Stimulated activated CD8-positive, alpha-beta memory T cell treated with anti-CD3 and anti-CD28 coated beads, Interleukin-15, amount 100 ng/mL, for 48 hours (primary cell): ENCODE measurements around the gene KIF26A.
"Not testable (repeated sequence)": the region's sequence is repeated elsewhere in the genome, so short reads cannot be mapped to it uniquely, and the experiment has no call there.

Experiments used
- DNase-seq, 2 donors: peaks; one replicate each; pipeline ENCODE4 v3.0.0-alpha.2; 2020; ENCODE audit warnings: low read depth in 2 of 2

Gene KIF26A

DNA sequence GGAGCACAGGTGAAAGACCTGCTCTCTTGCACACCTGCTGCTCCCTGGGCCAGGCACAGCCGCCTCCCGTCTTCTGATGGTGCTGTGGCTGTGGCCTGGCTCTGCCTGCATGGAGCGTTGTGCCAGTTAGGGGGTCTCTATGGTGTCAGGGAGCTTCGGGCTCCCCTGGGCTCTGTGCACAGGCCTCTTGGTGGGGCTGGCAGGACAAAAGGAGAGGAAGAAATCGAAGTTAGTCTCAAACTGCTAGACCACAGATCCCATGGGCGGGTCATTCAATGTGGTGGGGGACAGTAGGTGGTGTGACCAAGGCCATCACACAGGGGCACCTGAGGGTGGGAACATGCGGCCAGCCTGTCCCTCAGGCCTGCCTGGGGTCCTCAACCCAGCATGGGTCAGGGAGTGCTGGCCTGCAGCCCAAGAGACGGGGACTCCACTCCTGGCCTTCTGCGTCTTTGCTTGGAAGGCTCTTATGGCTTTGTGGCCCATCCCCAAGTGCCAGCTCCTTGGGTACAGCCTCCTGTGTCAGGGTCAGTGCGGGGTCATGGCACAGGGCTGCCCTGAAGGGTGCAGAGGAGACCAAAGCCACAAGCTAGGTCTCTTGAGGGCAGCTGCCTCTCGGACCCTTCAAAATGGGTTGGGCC, 84.1 kb downstream of the KIF26A start:
- no peak for DNase-seq

DNA sequence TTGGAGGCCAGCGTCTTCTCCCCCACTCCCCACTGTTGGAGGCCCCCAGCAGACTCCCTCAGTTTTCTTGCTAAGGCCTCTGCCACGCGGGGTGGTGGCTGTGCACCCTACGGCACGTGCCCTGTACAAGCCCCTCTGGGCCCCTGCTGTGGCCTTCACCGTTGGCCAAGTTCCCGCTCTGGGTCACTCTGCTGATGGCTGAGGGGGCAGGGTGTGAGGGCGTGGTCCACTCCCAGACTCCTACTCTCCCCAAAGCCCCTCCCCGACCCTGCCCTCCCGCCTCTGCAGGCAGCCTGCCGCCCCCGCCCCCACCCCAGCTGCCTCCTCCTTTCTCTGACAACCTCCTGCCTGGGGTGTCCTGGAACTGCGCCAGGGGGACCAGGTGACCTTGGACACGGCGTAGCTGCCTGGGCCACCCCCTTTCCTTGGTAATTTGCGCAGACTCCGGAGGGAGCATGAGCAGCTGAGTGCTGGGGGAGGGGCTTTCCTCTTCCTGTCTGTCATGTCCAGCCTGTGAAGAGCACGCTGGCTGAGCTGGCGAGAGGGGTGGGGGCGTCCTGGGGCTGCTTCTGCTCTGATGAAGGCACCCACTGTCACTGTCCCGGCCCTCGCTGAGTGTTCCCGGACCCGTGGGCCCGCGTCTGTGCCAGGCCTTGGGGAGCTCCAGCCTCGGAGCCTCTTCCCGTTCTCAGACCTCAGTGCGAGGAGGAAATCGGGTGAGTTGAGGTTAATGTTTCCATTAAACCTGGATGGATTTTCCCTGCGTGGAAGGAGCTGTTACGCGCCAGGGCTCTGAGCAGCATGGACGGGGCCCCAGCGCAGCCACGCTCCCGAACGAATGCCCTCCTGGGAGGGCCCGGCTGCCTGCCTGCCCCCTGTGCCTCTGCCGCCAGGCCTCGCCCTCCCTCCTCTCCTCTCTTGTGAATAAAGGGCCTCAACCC, 85.0 kb downstream of the KIF26A start:
- DNase-seq: no peak

DNA sequence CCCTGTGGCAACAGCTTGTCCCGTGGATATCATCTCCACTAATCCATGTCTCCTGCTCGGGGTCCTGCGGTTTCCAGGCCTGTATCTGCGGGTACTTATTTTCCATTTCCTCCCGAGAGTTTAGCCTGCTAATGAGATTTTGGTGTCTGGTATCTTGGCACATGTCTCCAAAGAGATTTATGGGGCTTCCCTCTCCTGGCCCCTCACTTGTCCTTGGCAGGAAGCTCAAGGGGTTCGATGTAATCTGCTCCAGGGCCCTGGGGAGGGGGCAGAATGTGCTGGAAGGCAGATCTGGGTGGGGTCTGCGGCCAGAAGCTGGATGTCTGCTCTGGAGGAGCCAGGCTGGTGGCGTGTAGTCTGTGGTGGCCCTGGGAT, 85.7 kb downstream of the KIF26A start:
- no peak for DNase-seq

DNA sequence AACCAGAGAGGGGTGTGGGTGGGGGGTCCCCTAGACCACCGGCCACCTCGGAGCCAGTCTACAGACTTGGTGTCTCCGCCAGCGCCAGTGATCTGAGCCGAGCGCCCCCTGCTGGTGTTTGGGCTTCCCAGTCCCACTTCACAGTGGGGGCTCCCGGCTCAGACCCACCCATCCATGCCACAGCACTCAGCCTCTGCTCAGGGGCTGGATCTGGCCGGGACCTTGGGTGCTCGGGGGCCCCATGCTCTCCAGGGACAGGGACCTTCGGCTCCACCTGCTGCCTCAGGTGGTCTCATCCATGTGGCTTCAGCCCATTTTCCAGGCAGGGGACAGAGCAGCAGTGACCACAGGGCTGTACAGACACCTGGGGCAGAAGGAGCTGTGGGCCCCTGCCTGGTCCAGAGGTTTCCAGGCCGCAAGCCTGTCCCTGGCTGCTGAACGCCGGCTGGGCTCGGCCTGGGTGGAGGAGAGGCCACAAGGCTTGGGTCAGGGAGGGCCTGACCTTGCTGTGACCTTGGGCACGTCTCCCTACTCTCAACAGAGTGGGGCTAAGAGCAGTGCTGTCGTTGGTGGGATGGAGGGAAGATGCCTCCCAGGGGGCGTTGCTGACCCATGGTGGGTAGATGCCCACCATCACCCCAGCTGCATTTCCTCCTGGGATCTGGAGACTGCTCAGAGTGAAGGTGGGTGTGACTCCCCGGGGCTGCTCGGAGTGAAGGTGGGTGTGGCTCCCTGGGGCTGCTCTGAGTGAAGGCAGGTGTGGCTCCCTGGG, 86.3 kb downstream of the KIF26A start:
- DNase-seq: peak in 1 of 2 donors; percentile 10

DNA sequence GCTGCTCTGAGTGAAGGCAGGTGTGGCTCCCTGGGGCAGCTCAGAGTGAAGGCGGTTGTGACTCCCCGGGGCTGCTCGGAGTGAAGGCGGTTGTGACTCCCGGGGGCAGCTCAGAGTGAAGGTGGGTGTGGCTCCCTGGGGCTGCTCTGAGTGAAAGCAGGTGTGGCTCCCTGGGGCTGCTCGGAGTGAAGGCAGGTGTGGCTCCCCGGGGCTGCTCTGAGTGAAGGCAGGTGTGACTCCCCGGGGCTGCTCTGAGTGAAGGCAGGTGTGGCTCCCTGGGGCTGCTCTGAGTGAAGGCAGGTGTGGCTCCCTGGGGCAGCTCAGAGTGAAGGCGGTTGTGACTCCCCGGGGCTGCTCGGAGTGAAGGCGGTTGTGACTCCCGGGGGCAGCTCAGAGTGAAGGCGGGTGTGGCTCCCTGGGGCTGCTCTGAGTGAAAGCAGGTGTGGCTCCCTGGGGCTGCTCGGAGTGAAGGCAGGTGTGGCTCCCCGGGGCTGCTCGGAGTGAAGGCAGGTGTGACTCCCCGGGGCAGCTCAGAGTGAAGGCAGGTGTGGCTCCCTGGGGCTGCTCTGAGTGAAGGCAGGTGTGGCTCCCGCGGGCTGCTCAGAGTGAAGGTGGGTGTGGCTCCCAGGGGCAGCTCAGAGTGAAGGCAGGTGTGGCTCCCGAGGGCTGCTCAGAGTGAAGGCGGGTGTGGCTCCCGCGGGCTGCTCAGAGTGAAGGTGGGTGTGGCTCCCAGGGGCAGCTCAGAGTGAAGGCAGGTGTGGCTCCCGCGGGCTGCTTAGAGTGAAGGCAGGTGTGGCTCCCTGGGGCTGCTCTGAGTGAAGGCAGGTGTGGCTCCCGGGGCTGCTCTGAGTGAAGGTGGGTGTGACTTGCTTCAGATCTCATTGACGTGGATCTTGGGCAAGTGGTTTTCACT, 87.1 kb downstream of the KIF26A start:
- DNase-seq: not testable (repeated sequence)

DNA sequence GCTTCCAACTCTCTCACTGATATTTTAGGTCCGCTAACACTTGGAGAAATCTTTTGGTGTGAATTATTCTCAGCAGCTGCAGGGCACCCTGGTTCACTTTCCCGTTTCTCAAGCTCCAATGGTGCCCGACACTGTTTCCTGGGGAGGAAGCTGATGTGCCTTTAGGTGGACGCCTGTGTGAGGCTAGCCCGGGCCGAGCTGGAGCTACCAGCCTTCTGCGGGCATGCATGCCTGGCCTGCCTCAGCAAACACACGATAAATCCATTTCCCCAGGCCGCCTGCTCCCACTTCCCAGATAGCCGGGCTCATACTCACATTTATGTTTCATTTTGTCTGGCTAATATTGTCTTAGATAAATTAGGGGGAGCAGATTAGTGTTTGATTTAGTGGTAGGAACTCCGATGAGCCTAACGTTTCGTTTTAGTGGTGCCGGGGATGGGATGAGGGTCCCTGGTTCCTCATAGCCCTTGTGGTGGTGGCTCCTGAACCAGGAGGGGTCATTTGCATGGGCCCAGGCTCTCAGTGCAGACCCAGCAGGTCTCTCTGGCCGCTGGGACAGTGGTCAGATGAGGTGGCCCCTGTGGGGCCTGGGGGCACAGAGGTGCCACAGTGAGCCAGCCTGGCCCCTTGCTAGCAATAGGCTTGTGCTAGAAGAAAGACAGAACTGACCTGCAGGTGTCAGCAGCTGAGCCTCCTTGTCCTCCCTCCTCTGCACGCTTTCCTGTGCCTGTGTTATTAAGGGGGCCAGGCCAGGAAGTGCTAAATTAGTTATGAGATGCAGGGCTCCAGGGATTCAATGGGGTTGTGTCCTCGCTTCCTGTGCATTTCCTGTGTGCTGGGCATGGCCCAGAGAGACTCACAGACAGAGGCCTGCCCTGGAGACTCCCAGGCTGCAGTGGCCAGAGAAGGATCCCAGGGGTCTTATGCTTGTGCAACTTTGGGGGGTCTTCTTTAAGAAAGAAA, 88.3 kb downstream of the KIF26A start:
- DNase-seq: no peak

DNA sequence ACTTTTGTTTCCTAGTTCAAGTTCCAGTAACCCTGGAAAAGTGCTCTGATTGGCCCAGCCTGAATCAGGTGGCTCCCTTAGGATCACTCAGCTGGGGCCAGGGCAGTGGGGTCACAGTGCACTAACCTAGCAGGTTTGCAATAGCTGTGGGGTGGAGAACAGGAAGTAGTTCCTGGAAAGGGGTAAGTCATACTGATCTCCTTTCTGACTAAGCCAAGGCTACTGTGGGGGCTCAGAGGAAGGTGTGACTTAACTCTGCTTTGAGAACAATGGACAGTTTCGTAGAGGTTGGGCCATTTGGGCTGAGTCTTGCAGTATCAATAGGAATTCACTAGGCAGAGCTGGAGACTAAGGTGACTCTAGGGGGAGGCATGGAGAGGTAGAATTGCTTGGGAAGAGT, 89.4 kb downstream of the KIF26A start:
- peak; percentile 33 to 37 for DNase-seq

DNA sequence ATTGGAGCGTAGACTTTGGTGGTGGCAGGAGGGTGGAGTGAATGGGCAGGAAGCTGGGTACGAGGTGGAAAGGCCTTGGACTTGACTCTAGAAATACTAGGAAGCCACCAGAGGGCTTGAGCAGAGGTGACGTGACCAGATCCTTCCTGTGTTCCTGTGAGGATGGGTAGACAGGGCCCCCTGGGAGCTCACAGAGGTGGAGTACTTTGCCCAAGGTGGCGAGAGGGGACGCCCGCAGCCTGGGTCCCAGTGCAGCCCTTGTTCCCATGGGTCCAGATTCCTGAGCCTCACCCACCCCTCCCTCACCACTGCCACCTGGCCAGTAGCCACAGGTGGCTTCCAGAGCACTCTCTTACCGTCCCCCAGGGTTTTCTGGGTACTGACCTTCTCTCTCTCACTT, 89.8 kb downstream of the KIF26A start:
- no peak for DNase-seq

DNA sequence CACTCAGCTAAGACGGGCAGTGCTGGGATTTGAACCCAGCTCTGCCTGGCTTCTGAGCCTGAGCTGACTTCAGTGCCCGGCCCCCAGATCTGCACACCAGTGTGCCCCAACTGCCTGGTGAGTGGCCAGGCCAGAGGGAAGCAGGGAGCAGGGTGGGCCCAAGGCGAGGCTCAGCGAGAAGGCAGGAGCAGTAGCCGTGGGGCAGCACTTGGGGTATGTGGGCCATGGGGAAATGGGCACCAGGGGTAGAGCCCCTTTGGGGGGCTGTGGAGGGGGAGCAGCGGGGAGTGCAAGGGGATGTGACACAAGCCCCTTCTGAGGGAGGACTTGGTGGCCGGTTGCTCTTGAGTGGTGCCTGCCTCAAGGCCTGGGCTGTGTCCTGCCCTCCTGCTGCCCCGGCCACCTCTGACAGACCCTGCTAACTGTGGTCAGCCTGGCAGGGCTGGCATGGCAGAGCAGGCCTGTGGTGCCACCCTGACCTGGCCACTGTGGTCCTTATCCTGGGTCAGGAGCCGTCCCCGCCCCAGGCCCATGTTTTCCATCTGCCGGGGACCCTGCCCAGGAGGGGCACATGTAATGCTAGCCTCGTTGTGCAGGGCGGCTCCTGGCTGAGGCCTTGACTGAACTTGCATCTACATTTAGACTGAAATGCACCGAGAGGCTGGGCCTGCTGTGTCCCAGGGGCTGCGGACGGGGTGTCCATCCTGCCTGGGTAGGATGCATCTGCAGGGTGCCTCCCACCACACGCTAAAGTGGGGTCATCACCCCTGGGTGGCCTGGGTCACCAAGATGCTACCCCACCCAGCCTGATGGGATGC, 90.5 kb downstream of the KIF26A start:
- DNase-seq: no peak

DNA sequence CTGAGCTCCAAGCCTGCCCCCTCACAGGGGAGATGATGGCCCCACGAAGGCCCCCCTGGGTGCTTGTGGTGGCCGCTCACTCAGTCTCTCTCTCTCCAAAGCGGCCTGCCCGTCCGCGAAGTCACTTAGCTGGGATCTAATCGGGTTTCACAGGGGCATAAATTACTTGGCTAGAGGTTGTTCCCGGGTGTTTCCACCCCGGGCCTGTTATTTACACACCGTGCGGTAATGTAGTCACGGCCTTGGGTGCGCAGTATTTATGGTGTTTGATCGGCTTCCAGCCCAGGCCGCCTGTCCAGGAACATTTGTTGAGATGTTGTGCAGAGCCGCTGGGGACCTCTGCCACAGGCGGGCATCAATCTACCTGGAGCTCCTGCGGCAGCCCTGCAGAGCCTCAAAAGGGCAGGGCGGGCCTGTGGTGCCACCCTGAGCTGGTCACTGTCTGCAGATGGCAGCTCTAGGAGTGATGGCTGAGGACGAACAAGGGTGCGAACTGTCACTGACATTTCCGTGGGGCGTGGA, 91.2 kb downstream of the KIF26A start:
- DNase-seq: no peak

DNA sequence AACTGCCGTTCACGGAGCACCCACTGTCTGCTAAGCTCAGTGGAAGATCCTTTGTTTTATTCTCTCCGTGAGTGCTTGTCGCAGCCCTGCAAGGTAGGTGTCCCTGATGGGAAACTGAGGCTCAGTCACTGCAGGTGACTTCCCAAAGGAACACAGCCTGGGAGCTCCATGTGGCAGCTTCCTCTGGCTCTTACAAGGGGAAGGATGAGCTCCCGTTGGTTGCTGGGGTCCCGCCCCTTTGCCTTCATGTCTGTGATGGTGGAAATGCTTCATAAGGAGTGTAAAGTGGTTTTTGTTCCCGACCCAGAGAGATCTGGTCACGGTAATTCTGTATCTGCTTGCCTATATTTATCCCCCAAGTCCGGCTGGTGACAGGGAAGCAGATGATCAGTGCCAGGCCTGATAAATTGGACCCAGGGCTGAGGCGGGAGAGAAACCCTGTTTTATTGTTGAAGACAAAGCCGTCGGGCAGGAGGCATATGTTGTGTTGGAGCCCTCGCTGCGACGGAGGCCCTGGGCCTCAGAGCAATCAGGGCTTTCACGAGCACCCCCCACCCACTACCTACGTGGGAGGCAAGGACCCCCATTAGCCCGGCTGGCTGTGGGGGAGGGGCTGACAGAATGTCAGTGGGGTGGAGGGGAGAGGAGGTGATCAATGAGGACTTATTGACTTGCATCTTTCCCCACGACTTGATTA, 91.9 kb downstream of the KIF26A start:
- DNase-seq: no peak
